NCI-H1436 treated with DMSO at 0.1 percent for 48 hours (cell line): ENCODE data around the gene PTGDR.

Experiments
- DNase-seq: peaks from one replicate; lab custom pipeline; 2025; lab: John Stamatoyannopoulos, UW

PTGDR gene

DNA sequence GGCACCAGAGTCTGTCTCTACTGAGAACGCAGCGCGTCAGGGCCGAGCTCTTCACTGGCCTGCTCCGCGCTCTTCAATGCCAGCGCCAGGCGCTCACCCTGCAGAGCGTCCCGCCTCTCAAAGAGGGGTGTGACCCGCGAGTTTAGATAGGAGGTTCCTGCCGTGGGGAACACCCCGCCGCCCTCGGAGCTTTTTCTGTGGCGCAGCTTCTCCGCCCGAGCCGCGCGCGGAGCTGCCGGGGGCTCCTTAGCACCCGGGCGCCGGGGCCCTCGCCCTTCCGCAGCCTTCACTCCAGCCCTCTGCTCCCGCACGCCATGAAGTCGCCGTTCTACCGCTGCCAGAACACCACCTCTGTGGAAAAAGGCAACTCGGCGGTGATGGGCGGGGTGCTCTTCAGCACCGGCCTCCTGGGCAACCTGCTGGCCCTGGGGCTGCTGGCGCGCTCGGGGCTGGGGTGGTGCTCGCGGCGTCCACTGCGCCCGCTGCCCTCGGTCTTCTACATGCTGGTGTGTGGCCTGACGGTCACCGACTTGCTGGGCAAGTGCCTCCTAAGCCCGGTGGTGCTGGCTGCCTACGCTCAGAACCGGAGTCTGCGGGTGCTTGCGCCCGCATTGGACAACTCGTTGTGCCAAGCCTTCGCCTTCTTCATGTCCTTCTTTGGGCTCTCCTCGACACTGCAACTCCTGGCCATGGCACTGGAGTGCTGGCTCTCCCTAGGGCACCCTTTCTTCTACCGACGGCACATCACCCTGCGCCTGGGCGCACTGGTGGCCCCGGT is at the start of gene PTGDR:
Gene PTGDR, plus strand, starts transcription at position 198 of the 778 bp plus-strand sequence. Its CDS starts 117 bp downstream, at position 315.
- DNase-seq, result no peak

DNA sequence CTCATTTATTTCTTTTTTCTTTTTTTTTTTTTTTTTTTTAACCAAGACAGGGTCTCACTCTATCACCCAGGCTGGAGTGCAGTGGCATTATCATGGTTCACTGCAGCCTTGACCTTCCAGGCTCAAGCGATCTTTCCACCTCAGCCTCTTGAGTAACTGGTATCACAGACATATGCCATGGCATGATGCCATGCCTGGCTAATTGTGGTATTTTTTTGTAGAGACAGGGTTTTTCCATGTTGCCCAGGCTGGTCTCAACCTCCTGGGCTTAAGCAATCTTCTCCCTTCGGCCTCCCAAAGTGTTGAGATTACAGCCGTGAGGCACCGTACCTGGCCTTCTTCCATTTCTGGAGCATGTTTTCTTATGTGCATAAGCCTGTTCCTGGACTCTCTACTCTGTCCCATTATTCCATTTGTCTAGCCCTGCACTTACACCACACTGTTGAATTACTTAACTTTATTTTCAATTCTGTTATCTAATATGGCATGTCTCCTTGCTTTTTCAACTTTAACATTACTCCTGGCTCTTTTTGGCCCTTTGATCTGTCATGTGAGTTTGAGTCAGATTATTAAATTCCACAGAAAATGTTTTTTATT is 47.9 kb upstream of the PTGDR start:
- no peak for DNase-seq

DNA sequence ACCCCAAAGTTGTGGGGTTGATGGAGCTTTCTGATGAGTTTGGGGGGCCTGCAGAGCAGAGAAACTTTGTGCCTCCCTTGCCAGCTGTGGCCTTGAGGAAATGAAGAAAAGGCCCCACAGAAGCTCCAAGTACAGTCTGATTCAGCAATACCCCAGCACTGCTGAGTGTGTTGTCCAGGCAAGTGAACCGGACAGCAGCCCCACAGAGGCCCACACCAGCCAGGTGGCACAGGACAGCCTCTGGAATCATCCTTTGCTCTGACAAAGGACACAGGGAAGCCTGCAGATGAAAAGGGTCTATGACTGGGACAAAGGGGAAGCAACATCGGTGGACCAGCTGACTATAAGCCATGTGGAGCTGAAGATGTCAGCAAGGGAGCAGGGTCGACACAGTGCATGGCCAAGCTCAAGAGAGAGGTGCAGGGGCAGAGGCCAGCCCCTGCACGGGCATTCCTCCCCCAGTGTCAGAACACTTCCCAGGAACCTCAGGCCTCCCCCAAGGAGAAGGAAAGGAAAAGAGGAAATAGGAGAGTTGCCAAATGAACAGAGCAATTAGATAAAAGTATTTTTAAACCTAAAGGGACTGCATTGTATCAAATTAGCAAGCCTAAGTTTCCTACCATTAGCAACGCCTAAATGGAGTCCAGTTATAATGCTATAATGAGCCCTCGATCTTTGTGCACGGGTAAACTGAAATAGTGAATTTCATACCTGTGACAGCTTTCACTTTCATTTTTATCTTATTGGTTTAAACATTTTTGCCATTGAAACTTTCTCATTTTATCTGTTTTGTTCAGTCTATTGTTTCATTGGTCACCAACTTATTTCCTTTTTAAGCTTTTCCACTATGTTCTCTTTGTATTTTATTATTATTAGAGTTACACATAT is 46.3 kb upstream of the PTGDR start:
- DNase-seq, result no peak

DNA sequence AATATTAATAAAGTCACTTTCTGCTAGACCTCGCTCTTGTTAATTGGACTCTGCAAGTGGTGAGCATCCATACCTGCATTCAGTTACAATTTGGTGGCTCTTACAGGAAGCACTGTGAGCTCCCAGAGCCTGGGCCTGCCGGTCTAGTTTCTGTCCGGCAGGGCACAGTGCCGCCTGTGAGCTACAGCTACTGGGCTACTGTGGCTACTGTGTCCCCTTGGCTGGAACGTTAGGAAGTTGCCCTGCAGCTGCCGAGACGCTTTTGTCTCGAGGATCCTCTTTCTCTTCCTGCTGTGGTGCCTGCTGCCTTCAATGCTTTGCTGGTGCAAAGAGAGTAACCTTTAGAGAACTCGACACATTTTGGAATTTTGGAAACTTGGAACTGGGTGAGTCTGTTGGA is 44.6 kb upstream of the PTGDR start:
- no peak for DNase-seq

- DNase-seq, result peak; percentile 20
Measured at GRCh38 chr14:52227619-52228222, 39.8 kb upstream of the PTGDR start.

GRCh38 chr14:52233693-52234092 is 33.8 kb upstream of the PTGDR start:
- DNase-seq, result no peak

- DNase-seq, result no peak
Measured at GRCh38 chr14:52235434-52235833, 32.1 kb upstream of the PTGDR start.

GRCh38 chr14:52235866-52236510 is 31.5 kb upstream of the PTGDR start:
- DNase-seq, result no peak

GRCh38 chr14:52238682-52239081 is 28.8 kb upstream of the PTGDR start:
- DNase-seq, result no peak

- DNase-seq, result no peak
Measured at GRCh38 chr14:52240623-52241022, 26.9 kb upstream of the PTGDR start.

DNA sequence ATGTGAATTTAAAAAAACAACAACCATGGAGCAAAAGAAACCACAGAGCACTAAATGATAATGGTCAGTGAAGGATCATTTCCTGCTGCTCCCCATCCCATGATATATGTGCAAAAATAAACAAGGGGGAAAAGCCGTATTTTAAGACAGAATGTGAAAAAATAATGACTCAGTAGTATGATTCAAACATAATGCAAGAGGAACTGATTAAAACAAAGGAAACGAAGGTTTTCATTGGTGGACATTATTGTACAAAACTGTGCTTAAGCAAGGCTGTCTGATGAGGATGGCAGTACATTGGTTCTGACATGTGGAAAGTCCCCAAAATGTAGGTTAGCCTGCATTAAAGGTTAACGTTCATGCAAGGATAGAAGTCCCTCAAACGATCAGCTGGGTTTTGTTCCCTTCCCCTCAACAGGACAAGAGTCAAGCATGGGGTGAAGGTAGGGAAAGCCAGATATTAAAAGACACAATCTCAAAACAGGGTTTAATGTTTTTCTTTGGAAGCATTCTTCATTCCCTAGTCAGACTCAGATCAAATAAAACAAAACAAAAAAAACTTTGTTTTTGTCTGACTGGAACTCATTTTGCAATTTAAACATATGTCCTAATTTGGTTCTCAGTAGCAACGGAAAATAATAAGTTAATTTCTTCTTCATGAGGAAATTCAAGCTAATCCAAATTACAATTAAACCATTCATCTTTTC is 26.3 kb upstream of the PTGDR start:
- DNase-seq, result no peak

GRCh38 chr14:52244328-52244727 is 23.2 kb upstream of the PTGDR start:
- DNase-seq, result no peak

DNA sequence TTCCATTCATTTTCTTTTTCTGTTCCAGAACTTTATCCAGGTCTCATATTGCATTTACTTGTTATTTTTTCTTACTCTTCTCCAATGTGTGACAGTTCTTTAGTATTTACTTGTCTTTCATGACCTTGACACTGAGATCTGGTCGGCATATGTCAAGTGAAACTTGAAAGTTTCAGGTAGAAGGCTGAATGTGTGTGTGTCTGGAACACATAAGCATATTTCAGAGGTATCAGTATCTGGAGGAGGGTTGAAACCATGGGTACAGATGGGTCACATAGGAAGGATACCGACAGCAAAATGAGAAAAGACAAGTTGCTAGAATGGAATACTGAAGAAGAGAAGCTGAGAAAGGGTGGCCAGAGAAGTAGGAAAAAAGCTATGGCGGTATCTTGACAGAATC is 22.5 kb upstream of the PTGDR start:
- DNase-seq, result no peak

- no peak for DNase-seq
Measured at GRCh38 chr14:52248057-52248456, 19.4 kb upstream of the PTGDR start.

- no peak for DNase-seq
Measured at GRCh38 chr14:52251724-52252123, 15.8 kb upstream of the PTGDR start.

- no peak for DNase-seq
Measured at GRCh38 chr14:52253503-52253902, 14.0 kb upstream of the PTGDR start.

- DNase-seq, result no peak
Measured at GRCh38 chr14:52254086-52254485, 13.4 kb upstream of the PTGDR start.

GRCh38 chr14:52258783-52259182 is 8.7 kb upstream of the PTGDR start:
- no peak for DNase-seq

GRCh38 chr14:52259434-52259833 is 8.1 kb upstream of the PTGDR start:
- DNase-seq, result no peak

DNA sequence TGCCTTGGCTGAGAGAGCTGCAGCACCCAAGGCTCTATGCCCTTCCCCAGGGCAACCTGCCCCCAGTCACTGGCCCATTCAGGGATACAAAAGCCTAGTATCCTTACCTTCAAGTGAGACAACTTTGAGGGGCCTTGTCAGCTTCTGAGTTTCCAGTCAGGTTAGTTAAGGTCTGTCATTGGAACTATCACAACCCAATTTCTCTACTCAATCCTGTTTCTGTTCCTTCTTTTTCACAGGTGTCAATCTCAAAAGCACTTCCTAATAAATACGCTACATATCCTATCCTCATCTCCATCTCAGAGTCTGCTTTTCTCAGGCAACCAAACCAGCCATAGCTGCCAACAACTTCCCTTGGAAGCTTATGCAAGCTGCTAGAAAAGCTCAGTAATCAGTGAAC is 4.9 kb upstream of the PTGDR start:
- no peak for DNase-seq

DNA sequence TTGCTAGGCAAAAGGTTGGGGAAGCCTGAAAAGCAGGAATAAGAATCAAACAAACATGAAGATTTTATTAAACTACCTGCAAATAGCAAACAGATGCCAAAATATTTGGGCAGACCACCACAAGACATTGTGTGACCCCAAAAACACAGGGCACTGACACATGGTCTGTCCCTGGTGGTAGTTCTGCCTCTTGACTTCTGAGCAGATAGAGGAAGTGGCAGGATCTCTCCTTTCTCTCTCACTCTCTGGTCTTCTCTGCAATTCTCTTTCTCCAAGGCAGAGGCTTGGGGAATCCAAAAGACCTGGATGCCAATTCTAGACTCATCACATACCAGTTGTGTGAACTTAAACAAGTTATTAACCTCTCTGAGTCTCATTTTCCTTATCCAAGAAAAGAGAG is 4.3 kb upstream of the PTGDR start:
- DNase-seq, result no peak
